Cardiac muscle cell (in vitro differentiated cells and primary cell): ENCODE measurements around the gene ZNF737. TPM values are rescaled to one million over a fixed set of nuclear protein-coding genes. Genes with fewer than 3 reads are reported as not detected.
A peak's percentile ranks its signal among the peaks of the same experiment; 100 is the strongest.
"Not testable (repeated sequence)": the region's sequence is repeated elsewhere in the genome, so short reads cannot be mapped to it uniquely, and the experiment has no call there.

Source experiments
- DNase-seq, 2 donors: peaks; one replicate each; pipeline versions ENCODE4 v3.0.0 to v3.0.0-alpha.2; 2010 to 2017; ENCODE audit warnings: low read depth in 1 of 2, low spot score in 1 of 2
- H3K27ac ChIP-seq: fragments of 200-600 bp; sonication (generic); 2 replicates; pipeline ENCODE4 v1.5.1; 2016
- H3K27me3 ChIP-seq: fragments of 200-600 bp; sonication (generic); 2 replicates; pipeline ENCODE4 v1.6.0; 2016; ENCODE audit warnings: control low read depth
- H3K36me3 ChIP-seq: fragments of 200-600 bp; sonication (generic); 2 replicates; pipeline ENCODE4 v1.5.1; 2016; ENCODE audit warnings: control low read depth
- H3K4me1 ChIP-seq: fragments of 200-600 bp; sonication (generic); 2 replicates; pipeline ENCODE4 v1.8.1; 2017; ENCODE audit warnings: low read depth, mild to moderate bottlenecking, mixed run types
- H3K4me3 ChIP-seq: fragments of 200-600 bp; sonication (generic); 2 replicates; pipeline ENCODE4 v1.5.1; 2016; ENCODE audit warnings: mild to moderate bottlenecking
- H3K9me3 ChIP-seq: fragments of 200-600 bp; sonication (generic); 2 replicates; pipeline ENCODE4 v1.5.1; 2017; ENCODE audit warnings: low read depth, mild to moderate bottlenecking, control low read depth
- polyA plus RNA-seq: library from polyadenylated mRNA; unstranded; fragments of >200 nt; fragmentation: Nextera tagmentation; extraction: Ambion mirVana; gene quantifications from 2 replicates; pipeline ENCODE4 v1.2.1, GENCODE V29; 2016
- total RNA-seq: library from RNA; depleted of rRNA; stranded (reverse); fragments of >200 nt; gene quantifications from 2 replicates; pipeline ENCODE4 v1.2.3, GENCODE V29; 2016
- TF ChIP-seq, protein P1 (sequence below): IDR thresholded peaks from 2 replicates; pipeline ENCODE4 v1.5.1; 2012; ENCODE audit warnings: low read depth, mild to moderate bottlenecking, low read length

ZNF737 gene
- total RNA-seq (16.3 and 18.7 TPM in 2 replicates), polyA plus RNA-seq (14.9 and 15.1 TPM in 2 replicates)

DNA sequence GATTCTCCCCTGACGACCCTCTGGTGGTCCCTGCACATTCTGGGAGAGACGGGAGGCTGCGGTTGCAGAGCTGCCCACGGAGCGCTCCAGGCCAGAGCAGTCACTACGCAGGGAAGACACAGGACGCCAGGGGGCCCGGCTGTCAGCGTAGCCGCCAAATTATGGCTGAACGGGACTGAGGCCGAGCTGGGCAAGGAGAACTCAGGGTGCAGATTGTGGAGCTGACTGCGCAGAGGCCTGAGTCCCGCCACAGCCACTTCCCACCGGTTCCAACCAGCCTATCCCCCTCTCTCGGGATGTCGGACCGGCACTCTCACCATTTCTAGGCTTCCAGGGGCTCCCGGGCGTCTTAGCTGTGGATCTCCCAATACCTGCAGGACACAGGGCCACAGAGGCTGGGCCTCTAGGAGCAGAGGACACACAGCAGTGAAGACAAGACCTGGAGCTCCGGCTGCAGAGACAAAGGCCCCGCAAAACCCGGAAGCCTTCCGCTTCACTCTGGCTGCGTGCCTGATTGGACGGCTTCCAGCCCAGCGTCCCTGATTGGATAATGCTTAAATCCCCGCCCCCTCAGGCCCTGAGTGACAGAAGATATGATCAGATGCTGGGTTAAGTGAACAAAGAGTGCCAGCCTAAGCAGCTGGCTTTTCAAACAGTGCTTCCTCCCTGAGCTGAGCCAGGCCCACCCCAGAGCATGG, at the start of gene ZNF737:
Gene ZNF737, minus strand, starts transcription at position 461 of the 698 bp plus-strand sequence. Its CDS starts 141 bp downstream, at position 320.
- Histone ChIP-seq H3K9me3 (no peaks in the 10 kb centered on the region), H3K4me3 (peak within 1 kb of the TSS; percentile 90)
- DNase-seq = peak; percentile 97 to 98

DNA sequence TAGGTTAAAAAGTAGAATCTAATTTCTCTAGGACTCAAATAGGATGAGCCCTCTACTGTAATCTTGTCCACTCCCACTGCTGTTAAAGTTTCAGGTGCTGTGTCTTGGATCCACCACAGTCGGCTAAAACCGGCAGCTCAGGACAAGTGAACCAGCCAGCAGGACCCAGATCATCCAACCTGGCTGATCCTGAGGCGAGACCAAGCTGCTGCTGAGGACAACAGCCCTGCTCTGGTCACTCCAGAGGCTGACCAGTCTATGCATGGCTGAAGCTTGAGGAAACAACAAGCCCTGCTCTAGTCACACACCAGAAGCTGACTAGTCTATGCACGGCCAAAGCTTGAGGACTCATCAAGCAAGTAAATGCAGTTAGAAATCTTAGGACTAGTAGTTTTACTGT, 49.4 kb upstream of the ZNF737 start:
- DNase-seq, H3K4me3 ChIP-seq, H3K9me3 ChIP-seq, H3K27ac ChIP-seq, H3K27me3 ChIP-seq, H3K36me3 ChIP-seq: not testable (repeated sequence)
- peaks cover 14% of the 10 kb centered on the region for H3K4me1 ChIP-seq

More for the DNA sequence above, at the start of gene ZNF737:
- TF ChIP-seq, protein P1, sequence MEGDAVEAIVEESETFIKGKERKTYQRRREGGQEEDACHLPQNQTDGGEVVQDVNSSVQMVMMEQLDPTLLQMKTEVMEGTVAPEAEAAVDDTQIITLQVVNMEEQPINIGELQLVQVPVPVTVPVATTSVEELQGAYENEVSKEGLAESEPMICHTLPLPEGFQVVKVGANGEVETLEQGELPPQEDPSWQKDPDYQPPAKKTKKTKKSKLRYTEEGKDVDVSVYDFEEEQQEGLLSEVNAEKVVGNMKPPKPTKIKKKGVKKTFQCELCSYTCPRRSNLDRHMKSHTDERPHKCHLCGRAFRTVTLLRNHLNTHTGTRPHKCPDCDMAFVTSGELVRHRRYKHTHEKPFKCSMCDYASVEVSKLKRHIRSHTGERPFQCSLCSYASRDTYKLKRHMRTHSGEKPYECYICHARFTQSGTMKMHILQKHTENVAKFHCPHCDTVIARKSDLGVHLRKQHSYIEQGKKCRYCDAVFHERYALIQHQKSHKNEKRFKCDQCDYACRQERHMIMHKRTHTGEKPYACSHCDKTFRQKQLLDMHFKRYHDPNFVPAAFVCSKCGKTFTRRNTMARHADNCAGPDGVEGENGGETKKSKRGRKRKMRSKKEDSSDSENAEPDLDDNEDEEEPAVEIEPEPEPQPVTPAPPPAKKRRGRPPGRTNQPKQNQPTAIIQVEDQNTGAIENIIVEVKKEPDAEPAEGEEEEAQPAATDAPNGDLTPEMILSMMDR = peak; percentile 48
- Histone ChIP-seq H3K27ac (peak within 1 kb of the TSS; percentile 98), H3K27me3 (no peaks in the 10 kb centered on the region), H3K4me1 (peaks cover 8% of the 10 kb centered on the region), H3K36me3 (no peaks in the 10 kb centered on the region)

- H3K27ac ChIP-seq = no peak overlapping the region
- H3K4me1 ChIP-seq = peaks cover 14% of the 10 kb centered on the region
- no peak for DNase-seq
- H3K36me3 ChIP-seq = no peaks in the 10 kb centered on the region
- no peaks in the 10 kb centered on the region for H3K9me3 ChIP-seq
- H3K27me3 ChIP-seq = no peaks in the 10 kb centered on the region
- TF ChIP-seq, protein P1 = no peak
- H3K4me3 ChIP-seq = no peak overlapping the region
These were observed 47.2 kb upstream of the ZNF737 start for GRCh38 chr19:20612711-20613316.

GRCh38 chr19:20611866-20612265, 46.3 kb upstream of the ZNF737 start:
- Histone ChIP-seq H3K27ac (no peak overlapping the region), H3K9me3 (no peaks in the 10 kb centered on the region), H3K4me3 (no peak overlapping the region), H3K36me3 (no peaks in the 10 kb centered on the region), H3K27me3 (no peaks in the 10 kb centered on the region), H3K4me1 (peaks cover 14% of the 10 kb centered on the region)
- DNase-seq = no peak
- TF ChIP-seq, protein P1 = no peak

- H3K4me1 ChIP-seq = peaks cover 7% of the 10 kb centered on the region
- no peak overlapping the region for H3K27ac ChIP-seq
- no peaks in the 10 kb centered on the region for H3K27me3 ChIP-seq
- TF ChIP-seq, protein P1 = no peak
- no peaks in the 10 kb centered on the region for H3K9me3 ChIP-seq
- no peak for DNase-seq
- H3K36me3 ChIP-seq = no peaks in the 10 kb centered on the region
- no peak overlapping the region for H3K4me3 ChIP-seq
These were observed 42.4 kb upstream of the ZNF737 start for GRCh38 chr19:20607943-20608342.

DNA sequence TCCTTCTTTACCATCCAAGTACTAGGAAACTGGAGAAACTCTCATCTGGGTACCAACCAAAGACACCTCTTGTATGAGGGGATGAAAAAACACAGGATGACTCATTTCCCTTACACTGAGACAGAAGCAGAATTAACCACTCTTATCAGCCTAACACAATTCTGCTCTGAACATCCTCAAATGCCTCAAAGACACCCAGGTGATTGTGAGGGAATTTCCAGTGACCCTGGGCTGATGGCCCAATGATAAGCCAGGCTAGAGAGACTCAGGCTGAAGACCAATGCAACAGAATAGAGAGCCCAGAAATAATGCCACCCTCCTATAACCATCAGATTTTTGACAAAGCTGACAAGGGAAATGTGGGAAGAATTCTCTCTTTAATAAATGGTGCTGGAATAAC, 7.0 kb downstream of the ZNF737 start:
- Histone ChIP-seq H3K4me3 (no peak overlapping the region), H3K36me3 (no peaks in the 10 kb centered on the region), H3K4me1 (no peaks in the 10 kb centered on the region), H3K27ac (no peak overlapping the region), H3K27me3 (no peaks in the 10 kb centered on the region), H3K9me3 (no peaks in the 10 kb centered on the region)
- no peak for DNase-seq
- TF ChIP-seq, protein P1 = no peak
